Measurements from ENCODE around the gene NCOA7.

GRCh38 chr6:125793280-125793679, 2.5 kb downstream of the NCOA7 start:
- TF ChIP-seq CTCF (IDR thresholded peaks at IDR 0.05) (no peak), POLR2A (IDR thresholded peaks at IDR 0.05) (no peak), POLR2AphosphoS5 (IDR thresholded peaks at IDR 0.05) (no peak), EP300 (IDR thresholded peaks at IDR 0.05; ENCODE audit: low read depth) (no peak)
